ENCODE results near the gene HLA-DOA.

- TF ChIP-seq CTCF (optimal IDR thresholded peaks at IDR 0.05 in 1 of 3, IDR thresholded peaks at IDR 0.05 in 1 of 3, conservative IDR thresholded peaks at IDR 0.05 in 1 of 3; ENCODE audit: extremely low read depth in 1 of 3, insufficient read depth in 2 of 3, low read length in 3 of 3): no peak
- no peak for TF ChIP-seq EZH2 (IDR thresholded peaks at IDR 0.05; ENCODE audit: low read length)
Observed at GRCh38 chr6:33030245-33030644, 20.9 kb upstream of the HLA-DOA start.

All from keratinocyte (primary cell).